ENCODE data around the gene STK35. TPM values are rescaled to one million over a fixed set of nuclear protein-coding genes. Genes with fewer than 3 reads are reported as not detected.

The STK35 gene
- total and polyA plus RNA-seq, 2 of the 13 experiments (the other 11 are each of a cell fraction or from before 2014, with no cell fraction given), result 27.4 to 29.8 TPM

DNA sequence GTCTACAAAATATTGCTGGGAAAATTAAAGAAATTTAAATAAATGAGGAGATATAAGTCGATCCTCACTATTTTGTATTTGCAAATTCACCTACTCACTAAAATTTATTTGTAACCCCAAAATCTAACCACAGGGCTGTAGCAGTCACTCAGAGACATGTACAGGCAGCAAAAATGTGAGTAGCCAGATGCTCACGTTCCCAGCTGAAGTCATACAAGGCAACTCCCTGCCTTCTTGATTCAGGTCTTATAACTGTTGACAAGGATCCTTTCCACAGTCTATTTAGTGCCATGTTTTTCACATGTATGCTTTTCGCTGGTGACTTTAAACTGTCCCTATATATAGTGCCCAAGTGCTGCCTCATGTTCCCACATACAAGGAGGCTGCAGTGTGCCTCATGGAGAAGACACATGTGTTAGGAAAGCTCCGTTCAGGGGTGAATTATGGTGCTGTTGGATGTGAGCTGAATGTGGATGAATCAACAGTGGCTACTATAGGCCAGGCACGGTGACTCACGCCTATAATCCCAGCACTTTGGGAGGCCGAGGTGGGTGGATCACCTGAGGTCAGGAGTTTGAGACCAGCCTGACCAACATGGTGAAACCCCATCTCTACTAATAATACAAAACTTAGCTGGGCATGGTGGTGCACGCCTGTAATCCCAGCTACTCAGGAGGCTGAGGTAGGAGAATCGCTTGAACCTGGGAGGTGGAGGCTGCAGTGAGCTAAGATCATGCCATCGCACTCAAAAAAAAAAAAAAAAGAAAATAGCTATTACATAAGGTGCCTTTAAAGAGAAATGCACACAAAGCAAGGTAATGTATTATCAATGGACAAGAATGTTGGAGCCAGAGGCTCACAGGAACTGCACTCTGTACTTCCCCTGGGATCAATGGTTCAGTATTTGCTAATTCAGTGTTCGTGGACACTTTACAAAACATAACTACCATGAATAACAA, 55.3 kb downstream of the STK35 start:
- CTCF ChIA-PET (ENCODE audit: low intra/inter-chr PET ratio, low total read pairs), result no interaction called here
- no peaks in the 10 kb centered on the region for H3K36me3 ChIP-seq (replicated peaks in 1 of 2; ENCODE audit: control insufficient read depth in 1 of 2, insufficient read depth in 2 of 2, low read length in 2 of 2)
- H3K27me3 ChIP-seq (ENCODE audit: control insufficient read depth in 1 of 2, insufficient read depth in 2 of 2, low read length in 2 of 2), result 0 out of 5 replicates have a peak, but pooled peaks cover 0 to 1% of the 10 kb centered on the region in 2 experiments
- FAIRE-seq (peak; percentile 28), ATAC-seq (peak; percentile 79), DNase-seq (ENCODE audit: low spot score) (peak; percentile 64)
- no peaks in the 10 kb centered on the region for H4K20me1 ChIP-seq (ENCODE audit: insufficient read depth, low read length)
- H3K4me1 ChIP-seq (ENCODE audit: insufficient read depth, low read length), result peaks cover 18% of the 10 kb centered on the region
- no peaks in the 10 kb centered on the region for H3K79me2 ChIP-seq (ENCODE audit: insufficient read depth, low read length)
- no peak overlapping the region for H2AFZ ChIP-seq (ENCODE audit: low read length)
- no TSS peak for BruUV-seq (replicated peaks)
- intact Hi-C loops (cut with micrococcal nuclease; ENCODE audit: unreplicated experiment) (no loop called here), in situ Hi-C loops (cut with HindIII; ENCODE audit: extremely low pct_ligation_motif_present, low pct_unique_long_range_greater_than_20kb) (no loop called here)
- POLR2A ChIA-PET, result no interaction called here
- peak overlapping the region; percentile 33 for H3K27ac ChIP-seq (ENCODE audit: extremely low read length, insufficient read depth, low read length)
- H3K4me2 ChIP-seq (ENCODE audit: low read depth, low read length), result peak overlapping the region; percentile 23
- H3K9ac ChIP-seq (ENCODE audit: insufficient read depth, low read depth, low read length), result no peak overlapping the region
- H3K4me3 ChIP-seq (replicated peaks in 1 of 3; ENCODE audit: insufficient read depth in 1 of 3, low read depth in 2 of 3, low read length in 3 of 3), result no peak overlapping the region
- 36% methylated on average over 11 of the region's 11 CpGs for WGBS (ENCODE audit: low lambda C conversion rate)
- H3K9me3 ChIP-seq (ENCODE audit: low read length), result no peaks in the 10 kb centered on the region
- TF ChIP-seq, protein P1, sequence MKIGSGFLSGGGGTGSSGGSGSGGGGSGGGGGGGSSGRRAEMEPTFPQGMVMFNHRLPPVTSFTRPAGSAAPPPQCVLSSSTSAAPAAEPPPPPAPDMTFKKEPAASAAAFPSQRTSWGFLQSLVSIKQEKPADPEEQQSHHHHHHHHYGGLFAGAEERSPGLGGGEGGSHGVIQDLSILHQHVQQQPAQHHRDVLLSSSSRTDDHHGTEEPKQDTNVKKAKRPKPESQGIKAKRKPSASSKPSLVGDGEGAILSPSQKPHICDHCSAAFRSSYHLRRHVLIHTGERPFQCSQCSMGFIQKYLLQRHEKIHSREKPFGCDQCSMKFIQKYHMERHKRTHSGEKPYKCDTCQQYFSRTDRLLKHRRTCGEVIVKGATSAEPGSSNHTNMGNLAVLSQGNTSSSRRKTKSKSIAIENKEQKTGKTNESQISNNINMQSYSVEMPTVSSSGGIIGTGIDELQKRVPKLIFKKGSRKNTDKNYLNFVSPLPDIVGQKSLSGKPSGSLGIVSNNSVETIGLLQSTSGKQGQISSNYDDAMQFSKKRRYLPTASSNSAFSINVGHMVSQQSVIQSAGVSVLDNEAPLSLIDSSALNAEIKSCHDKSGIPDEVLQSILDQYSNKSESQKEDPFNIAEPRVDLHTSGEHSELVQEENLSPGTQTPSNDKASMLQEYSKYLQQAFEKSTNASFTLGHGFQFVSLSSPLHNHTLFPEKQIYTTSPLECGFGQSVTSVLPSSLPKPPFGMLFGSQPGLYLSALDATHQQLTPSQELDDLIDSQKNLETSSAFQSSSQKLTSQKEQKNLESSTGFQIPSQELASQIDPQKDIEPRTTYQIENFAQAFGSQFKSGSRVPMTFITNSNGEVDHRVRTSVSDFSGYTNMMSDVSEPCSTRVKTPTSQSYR (CRISPR knock-in tag; IDR thresholded peaks at IDR 0.05; ENCODE audit: borderline replicate concordance), result no peak
- TF ChIP-seq ZNF598 (CRISPR knock-in tag; IDR thresholded peaks at IDR 0.05; ENCODE audit: borderline replicate concordance) (no peak; the same call in 1 of the 2 replicates), ZNF564 (CRISPR knock-in tag; IDR thresholded peaks at IDR 0.05) (no peak), NONO (IDR thresholded peaks at IDR 0.05) (no peak), NONO (CRISPR knock-in tag; conservative IDR thresholded peaks at IDR 0.05) (no peak), ZNF616 (CRISPR knock-in tag; IDR thresholded peaks at IDR 0.05; ENCODE audit: low read depth) (no peak), ZNF546 (CRISPR knock-in tag; conservative IDR thresholded peaks at IDR 0.05) (no peak), MTF1 (CRISPR knock-in tag; IDR thresholded peaks at IDR 0.05) (no peak), ZMYM2 (CRISPR knock-in tag; IDR thresholded peaks at IDR 0.05) (peak; percentile 73), FOXM1 (CRISPR knock-in tag; IDR thresholded peaks at IDR 0.05) (no peak), ZNF12 (CRISPR knock-in tag; IDR thresholded peaks at IDR 0.05) (no peak), MBD4 (IDR thresholded peaks at IDR 0.05; ENCODE audit: borderline replicate concordance, low read length) (no peak)
- TF ChIP-seq, protein P2, sequence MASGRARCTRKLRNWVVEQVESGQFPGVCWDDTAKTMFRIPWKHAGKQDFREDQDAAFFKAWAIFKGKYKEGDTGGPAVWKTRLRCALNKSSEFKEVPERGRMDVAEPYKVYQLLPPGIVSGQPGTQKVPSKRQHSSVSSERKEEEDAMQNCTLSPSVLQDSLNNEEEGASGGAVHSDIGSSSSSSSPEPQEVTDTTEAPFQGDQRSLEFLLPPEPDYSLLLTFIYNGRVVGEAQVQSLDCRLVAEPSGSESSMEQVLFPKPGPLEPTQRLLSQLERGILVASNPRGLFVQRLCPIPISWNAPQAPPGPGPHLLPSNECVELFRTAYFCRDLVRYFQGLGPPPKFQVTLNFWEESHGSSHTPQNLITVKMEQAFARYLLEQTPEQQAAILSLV (CRISPR knock-in tag; IDR thresholded peaks at IDR 0.05; ENCODE audit: borderline replicate concordance), result 0 out of 2 replicates have a peak, but pooled peaks have one; percentile 60
- TF ChIP-seq, protein P3, sequence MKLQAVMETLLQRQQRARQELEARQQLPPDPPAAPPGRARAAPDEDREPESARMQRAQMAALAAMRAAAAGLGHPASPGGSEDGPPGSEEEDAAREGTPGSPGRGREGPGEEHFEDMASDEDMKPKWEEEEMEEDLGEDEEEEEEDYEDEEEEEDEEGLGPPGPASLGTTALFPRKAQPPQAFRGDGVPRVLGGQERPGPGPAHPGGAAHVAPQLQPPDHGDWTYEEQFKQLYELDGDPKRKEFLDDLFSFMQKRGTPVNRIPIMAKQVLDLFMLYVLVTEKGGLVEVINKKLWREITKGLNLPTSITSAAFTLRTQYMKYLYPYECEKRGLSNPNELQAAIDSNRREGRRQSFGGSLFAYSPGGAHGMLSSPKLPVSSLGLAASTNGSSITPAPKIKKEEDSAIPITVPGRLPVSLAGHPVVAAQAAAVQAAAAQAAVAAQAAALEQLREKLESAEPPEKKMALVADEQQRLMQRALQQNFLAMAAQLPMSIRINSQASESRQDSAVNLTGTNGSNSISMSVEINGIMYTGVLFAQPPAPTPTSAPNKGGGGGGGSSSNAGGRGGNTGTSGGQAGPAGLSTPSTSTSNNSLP (IDR thresholded peaks at IDR 0.05; ENCODE audit: low read depth, low read length), result no peak
- TF ChIP-seq, protein P4, sequence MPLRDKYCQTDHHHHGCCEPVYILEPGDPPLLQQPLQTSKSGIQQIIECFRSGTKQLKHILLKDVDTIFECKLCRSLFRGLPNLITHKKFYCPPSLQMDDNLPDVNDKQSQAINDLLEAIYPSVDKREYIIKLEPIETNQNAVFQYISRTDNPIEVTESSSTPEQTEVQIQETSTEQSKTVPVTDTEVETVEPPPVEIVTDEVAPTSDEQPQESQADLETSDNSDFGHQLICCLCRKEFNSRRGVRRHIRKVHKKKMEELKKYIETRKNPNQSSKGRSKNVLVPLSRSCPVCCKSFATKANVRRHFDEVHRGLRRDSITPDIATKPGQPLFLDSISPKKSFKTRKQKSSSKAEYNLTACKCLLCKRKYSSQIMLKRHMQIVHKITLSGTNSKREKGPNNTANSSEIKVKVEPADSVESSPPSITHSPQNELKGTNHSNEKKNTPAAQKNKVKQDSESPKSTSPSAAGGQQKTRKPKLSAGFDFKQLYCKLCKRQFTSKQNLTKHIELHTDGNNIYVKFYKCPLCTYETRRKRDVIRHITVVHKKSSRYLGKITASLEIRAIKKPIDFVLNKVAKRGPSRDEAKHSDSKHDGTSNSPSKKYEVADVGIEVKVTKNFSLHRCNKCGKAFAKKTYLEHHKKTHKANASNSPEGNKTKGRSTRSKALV (CRISPR knock-in tag; IDR thresholded peaks at IDR 0.05), result no peak

Measured in HepG2 (cell line).